GM10248 (cell line): Measurements from ENCODE around the gene SOX15.

ENCODE experiments used
- CTCF ChIA-PET: fragments of 300-600 bp; sonication (Branson Sonifier 250); formaldehyde crosslinking; extraction: SDS; loops from one replicate; lab custom pipeline; 2021; ENCODE audit warnings: antibody characterized with exemption; lab: Yijun Ruan, JAX
- POLR2A ChIA-PET: fragments of 350-650 bp; sonication (Branson Sonifier 250); formaldehyde crosslinking; extraction: SDS; loops from one replicate; lab custom pipeline; 2020; ENCODE audit warnings: antibody characterized with exemption; lab: Yijun Ruan, JAX
- DNase-seq: peaks from one replicate; pipeline ENCODE4 v3.0.0; 2012; ENCODE audit errors: extremely low spot score
- CTCF ChIP-seq: IDR thresholded peaks from 2 replicates; pipeline ENCODE4 v1.5.1; 2012; ENCODE audit warnings: mild to moderate bottlenecking, low read depth; ENCODE audit errors: extremely low read depth, missing control alignments, control extremely low read depth

The SOX15 gene

GRCh38 chr17:7561028-7561575 is 28.8 kb downstream of the SOX15 start:
- ChIA-PET CTCF (interaction anchor here (0.6 to 6.5 kb wide), 53 partner anchors 9 to 515 kb away, joined by 3 to 74 read pairs (median 5); partner anchors contain the start of genes ACAP1, ATP1B2, CD68 and KCTD11), POLR2A (interaction anchor here (1.3 to 1.5 kb wide), 2 partner anchors 12 to 76 kb away, joined by 4 to 6 read pairs; partner anchors contain the start of gene POLR2A)
- peak; percentile 90 for DNase-seq
- TF ChIP-seq CTCF = peak; percentile 86

GRCh38 chr17:7560172-7561027 is 29.5 kb downstream of the SOX15 start:
- POLR2A ChIA-PET = interaction anchor here (1.3 to 1.5 kb wide), 2 partner anchors 13 to 75 kb away, joined by 4 to 6 read pairs; partner anchors contain the start of gene POLR2A
- TF ChIP-seq CTCF = no peak
- DNase-seq = peak; percentile 68
- CTCF ChIA-PET = interaction anchor here (0.6 to 6.5 kb wide), 52 partner anchors 8 to 304 kb away, joined by 3 to 74 read pairs (median 5); partner anchors contain the start of genes ACAP1, ATP1B2, CD68 and KCTD11

GRCh38 chr17:7559320-7560171 is 30.3 kb downstream of the SOX15 start:
- POLR2A ChIA-PET = interaction anchor here (1.3 kb wide), 1 partner anchor 14 kb away, joined by 4 read pairs; no protein-coding TSS in a partner anchor
- CTCF ChIA-PET = interaction anchor here (1.0 to 6.5 kb wide), 28 partner anchors 7 to 278 kb away, joined by 3 to 74 read pairs (median 10); partner anchors contain the start of genes CD68, KCTD11, SLC2A4 and SPEM2
- no peak for TF ChIP-seq CTCF
- DNase-seq = no peak

- POLR2A ChIA-PET = interaction anchor here (0.6 kb wide), 1 partner anchor 21 kb away, joined by 3 read pairs; the partner anchor contains the start of gene CD68
- no peak for DNase-seq
Measured at GRCh38 chr17:7558544-7559319, 31.2 kb downstream of the SOX15 start, which contains the start of gene TNFSF13. TNFSF13 (plus strand) TSS chr17:7558750; CDS start chr17:7559040, 290 bp downstream.

More at GRCh38 chr17:7558544-7559319, 31.2 kb downstream of the SOX15 start, which contains the start of gene TNFSF13:
- no peak for TF ChIP-seq CTCF
- CTCF ChIA-PET = interaction anchor here (0.9 to 6.5 kb wide), 4 partner anchors 9 to 204 kb away, joined by 3 to 55 read pairs (median 26); partner anchors contain the start of genes KCTD11, TMEM102 and TMEM95
